ENCODE data around the gene TRIM63. TPM values are rescaled to one million over a fixed set of nuclear protein-coding genes. Genes with fewer than 3 reads are reported as not detected.

TRIM63 gene
- total RNA-seq, 1 donor from 2014 or later = not detected

- no peak for DNase-seq
- Mint-ChIP-seq H3K27ac (no peak overlapping the region), H3K36me3 (ENCODE audit: low read depth) (no peaks in the 10 kb centered on the region), H3K9me3 (no peaks in the 10 kb centered on the region), H3K4me3 (no peak overlapping the region), H3K27me3 (peaks cover 6% of the 10 kb centered on the region), H3K4me1 (peaks cover 14% of the 10 kb centered on the region)
- intact Hi-C loops (cut with micrococcal nuclease) = no loop called here
Observed at GRCh38 chr1:26019641-26020315, 47.7 kb downstream of the TRIM63 start.

DNA sequence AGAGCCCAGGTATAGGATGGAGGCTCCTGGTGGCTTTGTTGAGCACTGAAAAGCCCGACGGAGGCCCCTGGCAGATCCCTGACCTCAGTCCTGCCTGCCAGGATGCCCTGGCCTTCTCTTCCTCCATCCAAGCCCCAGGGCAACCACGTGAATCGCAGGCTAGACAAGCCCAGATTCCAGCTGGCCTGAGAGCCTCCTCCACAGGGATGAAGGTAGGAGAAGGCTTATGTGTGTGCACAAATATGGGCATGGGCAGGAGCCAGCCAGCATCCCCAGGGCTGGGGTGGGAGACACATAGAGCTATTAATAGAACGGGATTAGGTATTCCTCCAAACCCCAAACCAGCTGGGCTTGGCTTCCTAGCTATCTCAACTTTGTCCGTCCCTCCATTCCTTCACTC, 49.8 kb downstream of the TRIM63 start:
- H3K27ac Mint-ChIP-seq = no peak overlapping the region
- peaks cover 6% of the 10 kb centered on the region for H3K27me3 Mint-ChIP-seq
- intact Hi-C loops (cut with micrococcal nuclease) = no loop called here
- DNase-seq = no peak
- no peaks in the 10 kb centered on the region for H3K9me3 Mint-ChIP-seq
- H3K4me1 Mint-ChIP-seq = peaks cover 14% of the 10 kb centered on the region
- H3K36me3 Mint-ChIP-seq (ENCODE audit: low read depth) = no peaks in the 10 kb centered on the region
- H3K4me3 Mint-ChIP-seq = no peak overlapping the region

GRCh38 chr1:26016953-26017545, 50.4 kb downstream of the TRIM63 start:
- intact Hi-C loops (cut with micrococcal nuclease) = no loop called here
- no peak overlapping the region for H3K27ac Mint-ChIP-seq

GRCh38 chr1:26016258-26016952, 51.0 kb downstream of the TRIM63 start:
- no peaks in the 10 kb centered on the region for H3K36me3 Mint-ChIP-seq (ENCODE audit: low read depth)
- peaks cover 13% of the 10 kb centered on the region for H3K4me1 Mint-ChIP-seq
- intact Hi-C loops (cut with micrococcal nuclease) = no loop called here
- no peak overlapping the region for H3K4me3 Mint-ChIP-seq
- peaks cover 3% of the 10 kb centered on the region for H3K27me3 Mint-ChIP-seq
- no peak overlapping the region for H3K27ac Mint-ChIP-seq
- no peaks in the 10 kb centered on the region for H3K9me3 Mint-ChIP-seq
- DNase-seq = no peak

More at GRCh38 chr1:26016953-26017545, 50.4 kb downstream of the TRIM63 start:
- no peaks in the 10 kb centered on the region for H3K36me3 Mint-ChIP-seq (ENCODE audit: low read depth)
- H3K27me3 Mint-ChIP-seq = peaks cover 6% of the 10 kb centered on the region
- H3K4me3 Mint-ChIP-seq = no peak overlapping the region
- peaks cover 14% of the 10 kb centered on the region for H3K4me1 Mint-ChIP-seq
- no peak for DNase-seq
- no peaks in the 10 kb centered on the region for H3K9me3 Mint-ChIP-seq

DNA sequence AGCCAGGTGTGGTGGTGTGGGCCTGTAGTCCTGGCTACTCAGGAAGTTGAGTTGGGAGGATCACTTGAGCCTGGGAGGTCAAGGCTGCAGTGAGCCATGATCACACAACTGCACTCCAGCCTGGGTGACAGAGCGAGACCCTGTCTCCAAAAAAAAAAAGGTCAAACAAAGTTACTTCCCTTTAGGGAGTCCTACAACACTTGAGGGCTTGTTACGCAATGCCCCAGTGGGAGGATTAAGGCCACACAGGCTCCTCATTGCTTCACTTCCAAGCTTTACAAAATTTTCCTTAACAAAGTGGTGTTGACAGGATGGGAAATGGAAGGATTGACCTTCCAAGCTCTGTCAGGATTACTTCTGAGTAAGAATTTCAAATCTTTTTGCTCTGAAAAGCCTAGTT, 52.1 kb downstream of the TRIM63 start:
- H3K4me3 Mint-ChIP-seq = no peak overlapping the region
- H3K4me1 Mint-ChIP-seq = peaks cover 13% of the 10 kb centered on the region
- H3K9me3 Mint-ChIP-seq = no peaks in the 10 kb centered on the region
- no peak for DNase-seq
- intact Hi-C loops (cut with micrococcal nuclease) = no loop called here
- peaks cover 5% of the 10 kb centered on the region for H3K27me3 Mint-ChIP-seq
- no peak overlapping the region for H3K27ac Mint-ChIP-seq
- no peaks in the 10 kb centered on the region for H3K36me3 Mint-ChIP-seq (ENCODE audit: low read depth)

- Mint-ChIP-seq H3K36me3 (ENCODE audit: low read depth) (no peaks in the 10 kb centered on the region), H3K27me3 (peaks cover 5% of the 10 kb centered on the region), H3K4me1 (peaks cover 2% of the 10 kb centered on the region), H3K9me3 (no peaks in the 10 kb centered on the region), H3K4me3 (no peak overlapping the region), H3K27ac (no peak overlapping the region)
- intact Hi-C loops (cut with micrococcal nuclease) = no loop called here
- no peak for DNase-seq
Observed at GRCh38 chr1:26014179-26014578, 53.3 kb downstream of the TRIM63 start.

- H3K36me3 Mint-ChIP-seq (ENCODE audit: low read depth) = no peaks in the 10 kb centered on the region
- peaks cover 5% of the 10 kb centered on the region for H3K27me3 Mint-ChIP-seq
- H3K9me3 Mint-ChIP-seq = no peaks in the 10 kb centered on the region
- H3K4me3 Mint-ChIP-seq = no peak overlapping the region
- H3K4me1 Mint-ChIP-seq = peaks cover 2% of the 10 kb centered on the region
- intact Hi-C loops (cut with micrococcal nuclease) = no loop called here
- DNase-seq = no peak
- H3K27ac Mint-ChIP-seq = no peak overlapping the region
Observed at GRCh38 chr1:26012864-26013263, 54.6 kb downstream of the TRIM63 start.

GRCh38 chr1:26010825-26011224, 56.6 kb downstream of the TRIM63 start:
- Mint-ChIP-seq H3K4me1 (no peaks in the 10 kb centered on the region), H3K36me3 (ENCODE audit: low read depth) (no peaks in the 10 kb centered on the region), H3K4me3 (no peak overlapping the region)

GRCh38 chr1:26009796-26010447, 57.5 kb downstream of the TRIM63 start:
- Mint-ChIP-seq H3K36me3 (ENCODE audit: low read depth) (no peaks in the 10 kb centered on the region), H3K9me3 (no peaks in the 10 kb centered on the region), H3K4me3 (no peak overlapping the region), H3K27me3 (peaks cover 12% of the 10 kb centered on the region), H3K27ac (no peak overlapping the region), H3K4me1 (no peaks in the 10 kb centered on the region)
- intact Hi-C loops (cut with micrococcal nuclease) = no loop called here
- no peak for DNase-seq

More at GRCh38 chr1:26010825-26011224, 56.6 kb downstream of the TRIM63 start:
- H3K27me3 Mint-ChIP-seq = peaks cover 12% of the 10 kb centered on the region
- intact Hi-C loops (cut with micrococcal nuclease) = no loop called here
- no peaks in the 10 kb centered on the region for H3K9me3 Mint-ChIP-seq
- no peak for DNase-seq
- H3K27ac Mint-ChIP-seq = no peak overlapping the region

- Mint-ChIP-seq H3K4me3 (no peak overlapping the region), H3K36me3 (ENCODE audit: low read depth) (no peaks in the 10 kb centered on the region), H3K9me3 (no peaks in the 10 kb centered on the region), H3K4me1 (peaks cover 5% of the 10 kb centered on the region), H3K27me3 (peaks cover 21% of the 10 kb centered on the region), H3K27ac (no peak overlapping the region)
- intact Hi-C loops (cut with micrococcal nuclease) = no loop called here
- DNase-seq = no peak
Observed at GRCh38 chr1:26006710-26007109, 60.7 kb downstream of the TRIM63 start.

- intact Hi-C loops (cut with micrococcal nuclease) = no loop called here
- Mint-ChIP-seq H3K9me3 (no peaks in the 10 kb centered on the region), H3K27me3 (peaks cover 16% of the 10 kb centered on the region), H3K36me3 (ENCODE audit: low read depth) (no peaks in the 10 kb centered on the region), H3K27ac (no peak overlapping the region), H3K4me1 (peaks cover 5% of the 10 kb centered on the region), H3K4me3 (no peak overlapping the region)
- no peak for DNase-seq
Observed at GRCh38 chr1:26005434-26006105, 61.9 kb downstream of the TRIM63 start.

- H3K27me3 Mint-ChIP-seq = peaks cover 16% of the 10 kb centered on the region
- H3K9me3 Mint-ChIP-seq = no peaks in the 10 kb centered on the region
- H3K4me3 Mint-ChIP-seq = no peak overlapping the region
- H3K36me3 Mint-ChIP-seq (ENCODE audit: low read depth) = no peaks in the 10 kb centered on the region
- DNase-seq = no peak
- peaks cover 5% of the 10 kb centered on the region for H3K4me1 Mint-ChIP-seq
- no peak overlapping the region for H3K27ac Mint-ChIP-seq
- intact Hi-C loops (cut with micrococcal nuclease) = no loop called here
Observed at GRCh38 chr1:26003756-26004155, 63.7 kb downstream of the TRIM63 start.

DNA sequence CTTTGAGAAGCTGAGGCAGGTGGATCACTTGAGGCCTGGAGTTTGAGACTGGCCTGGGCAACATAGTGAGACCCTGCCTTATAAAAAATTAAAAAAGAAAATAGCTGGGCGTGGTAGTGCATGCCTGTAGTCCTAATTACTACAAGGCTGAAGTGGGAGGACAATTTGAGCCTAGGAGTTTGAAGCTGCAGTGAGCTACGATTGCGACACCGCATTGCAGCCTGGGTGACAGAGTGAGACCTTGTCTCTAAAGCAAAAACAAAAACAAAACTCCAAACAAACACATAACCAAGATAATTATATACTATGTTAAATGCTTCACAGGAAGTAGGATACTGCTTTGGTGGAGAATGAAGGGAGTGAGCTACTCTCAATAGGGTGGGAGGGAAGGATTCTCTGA, 64.2 kb downstream of the TRIM63 start:
- H3K4me1 Mint-ChIP-seq = peaks cover 10% of the 10 kb centered on the region
- no peak for DNase-seq
- H3K4me3 Mint-ChIP-seq = no peak overlapping the region
- no peak overlapping the region for H3K27ac Mint-ChIP-seq
- peaks cover 16% of the 10 kb centered on the region for H3K27me3 Mint-ChIP-seq
- H3K9me3 Mint-ChIP-seq = no peaks in the 10 kb centered on the region
- H3K36me3 Mint-ChIP-seq (ENCODE audit: low read depth) = no peaks in the 10 kb centered on the region
- intact Hi-C loops (cut with micrococcal nuclease) = no loop called here
